Stimulated activated CD4-positive, alpha-beta T cell treated with anti-CD3 and anti-CD28 coated beads, Interleukin-4, amount 100 ng/mL, for 4 hours (primary cell): ENCODE data around the gene NECTIN2.
"Not testable (repeated sequence)": the region's sequence is repeated elsewhere in the genome, so short reads cannot be mapped to it uniquely, and the experiment has no call there.

Experiments used
- DNase-seq, 2 experiments: peaks; one replicate each; pipeline ENCODE4 v3.0.0-alpha.2; 2020

Gene NECTIN2

DNA sequence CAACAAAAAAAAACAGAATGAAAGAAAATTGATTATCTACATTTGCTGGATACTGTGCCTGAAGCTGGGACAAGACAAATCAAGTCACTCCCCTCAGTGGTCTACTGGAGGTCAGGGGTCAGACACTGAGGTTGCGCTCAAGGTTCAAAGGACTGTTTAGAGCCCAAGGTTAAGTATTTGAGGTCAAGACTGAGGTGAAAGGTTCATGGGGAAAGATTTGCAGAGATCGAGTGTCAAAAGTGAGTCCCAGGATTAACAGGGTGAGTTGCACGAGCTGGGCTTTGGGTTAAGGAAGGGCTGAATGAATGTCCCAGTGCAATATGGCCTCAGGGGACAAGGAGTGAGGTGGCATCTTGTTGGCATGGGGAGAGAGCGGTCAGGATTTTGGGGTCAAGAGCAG lies 41.6 kb downstream of the NECTIN2 start:
- DNase-seq: no peak

DNA sequence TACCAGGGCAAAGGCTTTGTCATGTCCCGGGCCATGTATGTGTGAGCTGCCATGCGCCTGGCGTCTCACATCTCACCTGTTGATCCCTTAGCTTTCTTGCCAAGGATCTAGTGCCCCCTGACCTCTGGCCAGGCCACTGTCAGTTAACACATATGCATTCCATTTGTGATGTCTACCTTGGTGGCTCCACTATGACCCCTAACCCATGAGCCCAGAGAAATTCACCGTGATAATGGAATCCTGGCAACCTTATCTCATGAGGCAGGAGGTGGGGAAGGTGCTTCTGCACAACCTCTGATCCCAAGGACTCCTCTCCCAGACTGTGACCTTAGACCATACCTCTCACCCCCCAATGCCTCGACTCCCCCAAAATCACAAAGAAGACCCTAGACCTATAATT lies 42.2 kb downstream of the NECTIN2 start:
- DNase-seq: not testable (repeated sequence)

DNA sequence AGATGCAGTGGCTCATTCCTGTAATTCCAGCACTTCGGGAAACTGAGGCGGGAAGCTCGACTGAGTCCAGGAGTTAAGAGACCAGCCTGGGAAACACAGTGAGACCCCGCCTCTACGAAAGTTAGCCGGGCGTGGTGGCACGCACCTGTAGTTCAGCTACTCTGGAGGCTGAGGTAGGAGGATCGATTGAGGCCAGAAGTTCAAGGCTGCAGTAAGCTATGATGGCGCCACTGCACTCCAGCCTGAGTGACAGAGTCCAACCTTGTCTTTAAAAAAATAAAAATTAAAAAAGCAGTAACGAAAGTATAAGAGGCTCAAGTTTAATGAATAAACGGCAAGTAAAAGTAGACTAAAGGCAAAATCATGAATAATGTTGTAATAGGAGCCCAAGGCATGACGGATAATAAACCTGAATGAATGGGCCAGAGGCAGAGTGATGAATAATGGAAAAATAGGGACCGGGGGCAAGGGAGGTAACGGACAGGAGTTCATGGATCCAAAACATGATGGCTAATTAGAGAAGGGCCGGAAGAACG lies 43.8 kb downstream of the NECTIN2 start:
- DNase-seq: no peak

DNA sequence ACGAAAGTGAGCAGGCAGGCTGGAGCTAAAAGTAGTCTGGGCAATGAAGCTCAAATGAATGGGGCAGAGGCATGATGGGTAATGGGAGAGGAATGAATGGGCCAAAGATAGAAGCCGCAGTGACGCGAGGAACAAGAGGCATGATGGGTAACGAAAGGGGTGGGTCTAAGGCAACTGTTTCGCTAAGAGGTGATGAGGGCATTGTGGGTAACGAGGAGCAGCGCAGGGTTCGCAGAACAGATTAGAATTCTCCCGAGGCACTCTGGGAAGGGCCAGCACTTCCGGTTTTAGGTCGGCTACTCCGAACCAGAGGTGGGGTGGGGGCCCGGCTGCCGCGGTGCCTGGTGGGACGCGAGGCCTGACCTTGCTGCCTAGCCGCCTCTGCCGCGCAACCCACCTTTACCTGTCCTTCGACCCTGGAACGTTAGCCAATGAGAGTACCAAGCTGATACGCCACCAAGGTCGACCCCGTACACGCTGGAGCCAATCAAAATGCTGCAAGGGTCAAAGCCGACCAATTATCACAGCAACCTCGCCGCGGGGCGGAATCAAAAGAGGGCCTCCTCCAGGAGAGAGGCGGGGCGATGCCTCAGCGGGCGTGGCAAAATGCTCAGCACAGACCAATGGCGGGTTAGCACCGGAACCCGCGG lies 44.4 kb downstream of the NECTIN2 start:
- peak; percentile 100 for DNase-seq

DNA sequence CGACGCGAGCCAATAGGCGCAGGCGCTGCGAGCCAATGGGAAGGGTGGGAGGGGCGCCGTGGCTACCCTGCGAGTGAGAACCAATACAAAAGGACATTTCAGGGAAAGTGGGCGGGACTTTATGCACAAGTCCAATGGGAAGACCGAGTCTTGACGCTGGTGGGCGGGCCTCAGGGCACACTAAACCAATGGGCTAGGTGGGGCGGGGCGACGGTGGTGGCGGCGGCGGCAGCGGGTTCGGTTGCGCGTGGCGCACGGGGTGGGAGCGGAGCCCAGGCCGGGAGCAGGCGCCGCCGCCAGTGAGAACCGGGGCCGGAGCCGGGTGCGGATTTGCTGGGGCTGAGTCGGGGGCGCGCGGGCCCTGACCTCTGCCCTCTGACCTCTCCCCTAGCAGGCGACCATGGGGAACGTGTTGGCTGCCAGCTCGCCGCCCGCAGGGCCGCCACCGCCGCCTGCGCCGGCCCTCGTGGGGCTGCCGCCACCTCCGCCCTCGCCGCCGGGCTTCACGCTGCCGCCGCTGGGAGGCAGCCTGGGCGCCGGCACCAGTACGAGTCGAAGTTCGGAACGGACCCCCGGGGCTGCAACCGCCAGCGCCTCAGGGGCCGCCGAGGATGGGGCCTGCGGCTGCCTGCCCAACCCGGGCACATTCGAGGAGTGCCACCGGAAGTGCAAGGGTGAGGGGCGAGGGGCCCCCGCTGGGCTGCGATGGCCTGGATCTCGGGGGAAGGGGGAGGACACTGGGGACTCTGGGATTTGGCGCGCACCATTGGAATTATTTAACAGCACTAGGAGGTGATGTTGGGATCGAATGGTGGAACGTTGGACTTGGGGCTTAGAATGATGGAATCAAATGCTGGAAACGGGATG lies 45.2 kb downstream of the NECTIN2 start, which contains the start of gene TOMM40:
Gene TOMM40 (plus strand): TSS at position 239 of the 867 bp plus-strand sequence. CDS start 162 bp downstream, at position 401.
- DNase-seq: peak in 1 of 2 experiments; percentile 27

DNA sequence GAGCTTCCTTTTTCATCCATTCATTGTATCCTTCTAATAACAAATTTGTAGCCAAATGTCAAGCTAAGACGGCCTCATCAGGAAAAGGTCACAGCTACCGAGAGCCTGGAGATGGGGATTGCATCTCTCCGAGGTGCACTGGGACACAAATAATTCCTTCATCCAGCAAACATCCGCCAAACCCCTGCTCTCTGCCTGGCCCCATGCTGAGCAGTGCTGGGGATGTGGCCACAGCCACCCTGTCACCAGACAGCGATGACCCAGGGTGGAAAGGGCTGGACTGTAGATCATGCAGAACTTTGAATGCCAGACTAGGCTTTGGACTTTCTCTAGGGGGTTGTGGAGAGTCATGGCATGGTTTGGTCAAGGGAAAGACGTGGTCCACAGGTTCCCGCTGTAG lies 46.8 kb downstream of the NECTIN2 start:
- DNase-seq: no peak

DNA sequence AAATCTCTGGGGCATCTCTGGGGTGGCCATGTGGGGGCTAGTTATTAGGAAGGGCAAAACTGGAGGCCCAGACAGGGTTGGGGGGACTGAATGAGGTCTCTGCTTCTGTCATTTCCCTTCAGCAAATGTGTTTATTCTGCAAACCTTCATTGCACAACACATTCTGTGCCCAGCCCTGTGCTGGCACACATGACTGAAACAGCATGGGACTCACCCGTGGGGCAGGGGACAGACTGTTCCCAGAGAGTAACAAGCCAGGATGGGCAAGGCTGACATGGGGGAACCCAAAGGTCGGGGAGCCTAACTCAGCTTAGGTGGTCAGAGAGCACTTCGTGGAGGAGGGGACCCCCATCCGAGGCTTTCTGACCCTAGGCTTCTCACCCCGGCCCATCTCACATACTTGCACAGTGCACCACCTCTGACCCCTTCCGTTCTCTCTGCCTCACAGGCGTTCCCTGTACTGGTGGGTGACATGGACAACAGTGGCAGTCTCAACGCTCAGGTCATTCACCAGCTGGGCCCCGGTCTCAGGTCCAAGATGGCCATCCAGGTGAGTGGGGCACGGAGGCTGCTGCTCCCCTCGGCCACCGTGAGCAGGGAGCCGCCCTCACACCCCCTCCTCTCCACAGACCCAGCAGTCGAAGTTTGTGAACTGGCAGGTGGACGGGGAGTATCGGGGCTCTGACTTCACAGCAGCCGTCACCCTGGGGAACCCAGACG lies 47.4 kb downstream of the NECTIN2 start:
- no peak for DNase-seq

DNA sequence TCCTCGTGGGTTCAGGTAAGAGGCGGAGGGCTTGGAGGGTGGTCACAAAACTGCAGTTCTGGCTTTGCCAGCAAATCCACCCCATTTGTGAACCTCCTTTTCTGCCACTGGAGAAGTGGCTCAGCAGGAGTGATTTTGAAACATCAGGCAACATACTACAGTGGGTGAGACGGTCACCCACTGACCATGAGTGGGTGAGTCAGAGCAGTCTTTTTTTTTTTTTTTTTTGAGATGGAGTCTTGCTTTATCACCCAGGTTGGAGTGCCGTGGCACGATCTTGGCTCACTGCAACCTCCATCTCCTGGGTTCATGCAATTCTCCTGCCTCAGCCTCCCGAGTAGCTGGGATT lies 47.9 kb downstream of the NECTIN2 start:
- DNase-seq: no peak

DNA sequence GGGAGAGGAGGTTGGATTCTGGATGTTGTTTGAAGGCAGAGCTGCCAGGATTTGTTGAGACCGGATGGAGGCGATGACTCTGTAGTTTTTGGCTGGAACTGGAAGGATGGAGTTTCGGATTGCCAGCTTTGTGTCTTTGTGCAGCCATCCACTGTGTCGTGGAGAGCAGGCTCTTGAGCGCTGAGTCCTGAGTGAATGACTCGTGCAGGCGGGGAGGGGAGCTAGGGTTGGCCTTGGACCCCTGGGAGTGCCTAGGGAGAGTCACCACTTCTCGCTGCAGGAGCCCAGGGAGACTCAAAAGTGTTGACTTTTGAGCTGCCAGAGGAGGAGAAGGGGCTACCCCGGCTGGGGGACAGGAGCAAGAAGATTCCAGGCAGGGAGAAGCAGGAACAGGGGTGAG lies 48.8 kb downstream of the NECTIN2 start:
- DNase-seq: no peak

DNA sequence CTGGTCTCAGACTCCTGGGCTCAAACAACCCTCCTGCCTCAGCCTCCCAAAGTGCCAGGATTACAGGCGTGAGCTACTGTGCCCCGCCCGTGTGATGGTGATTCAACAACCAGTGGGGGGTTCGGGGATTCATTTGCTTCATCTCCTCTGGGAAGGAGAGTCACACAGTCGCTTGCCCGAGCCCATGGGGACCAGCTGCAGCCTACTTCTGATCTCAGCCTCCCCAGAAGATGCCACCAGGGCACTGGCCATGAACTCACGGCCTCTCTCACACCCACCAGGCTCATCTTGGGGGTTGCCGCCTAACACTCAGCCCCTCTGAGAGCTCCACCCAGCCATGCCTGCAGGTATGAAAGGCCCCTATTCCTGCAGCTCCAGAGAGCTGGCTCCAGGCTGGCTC lies 51.7 kb downstream of the NECTIN2 start:
- no peak for DNase-seq

DNA sequence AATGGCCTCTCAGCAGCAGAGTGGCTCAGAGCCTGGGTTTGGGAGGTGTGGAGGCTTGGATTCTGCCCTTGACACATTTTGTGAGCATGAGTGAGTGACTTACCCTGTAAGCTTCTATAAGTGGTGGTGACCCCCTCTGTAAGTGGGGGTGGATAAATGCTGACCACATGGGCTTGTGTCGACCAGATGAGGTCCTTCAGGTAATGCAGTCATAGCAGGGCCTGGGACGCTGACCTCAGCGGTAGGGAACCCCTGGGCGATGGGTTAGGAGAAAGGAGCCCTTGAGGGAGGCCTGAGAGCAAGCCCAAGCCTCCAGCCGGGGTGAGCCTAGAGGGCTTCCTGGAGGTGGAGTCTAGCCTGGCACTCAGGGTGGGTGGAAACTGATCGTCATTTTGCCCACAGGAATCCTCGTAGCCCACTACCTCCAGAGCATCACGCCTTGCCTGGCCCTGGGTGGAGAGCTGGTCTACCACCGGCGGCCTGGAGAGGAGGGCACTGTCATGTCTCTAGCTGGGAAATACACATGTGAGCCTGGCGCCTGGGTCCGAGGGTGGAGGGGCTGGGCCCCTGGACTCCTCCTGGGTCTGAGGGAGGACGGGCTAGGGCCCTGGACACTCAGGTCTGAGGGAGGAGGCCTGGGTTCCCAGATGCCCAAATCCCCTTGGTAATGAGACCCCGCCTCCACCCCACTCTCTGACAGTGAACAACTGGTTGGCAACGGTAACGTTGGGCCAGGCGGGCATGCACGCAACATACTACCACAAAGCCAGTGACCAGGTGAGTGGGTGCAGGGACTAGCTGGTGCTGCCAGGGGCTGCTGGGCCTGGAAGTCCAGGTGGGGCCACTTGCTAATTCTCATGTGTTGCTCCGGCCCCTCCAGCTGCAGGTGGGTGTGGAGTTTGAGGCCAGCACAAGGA lies 54.5 kb downstream of the NECTIN2 start:
- no peak for DNase-seq

DNA sequence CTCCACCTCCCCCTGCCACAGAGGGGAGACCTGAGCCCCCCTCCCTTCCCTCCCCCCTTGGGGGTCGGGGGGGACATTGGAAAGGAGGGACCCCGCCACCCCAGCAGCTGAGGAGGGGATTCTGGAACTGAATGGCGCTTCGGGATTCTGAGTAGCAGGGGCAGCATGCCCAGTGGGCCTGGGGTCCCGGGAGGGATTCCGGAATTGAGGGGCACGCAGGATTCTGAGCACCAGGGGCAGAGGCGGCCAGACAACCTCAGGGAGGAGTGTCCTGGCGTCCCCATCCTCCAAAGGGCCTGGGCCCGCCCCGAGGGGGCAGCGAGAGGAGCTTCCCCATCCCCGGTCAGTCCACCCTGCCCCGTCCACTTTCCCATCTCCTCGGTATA lies 57.1 kb downstream of the NECTIN2 start:
- DNase-seq: no peak

DNA sequence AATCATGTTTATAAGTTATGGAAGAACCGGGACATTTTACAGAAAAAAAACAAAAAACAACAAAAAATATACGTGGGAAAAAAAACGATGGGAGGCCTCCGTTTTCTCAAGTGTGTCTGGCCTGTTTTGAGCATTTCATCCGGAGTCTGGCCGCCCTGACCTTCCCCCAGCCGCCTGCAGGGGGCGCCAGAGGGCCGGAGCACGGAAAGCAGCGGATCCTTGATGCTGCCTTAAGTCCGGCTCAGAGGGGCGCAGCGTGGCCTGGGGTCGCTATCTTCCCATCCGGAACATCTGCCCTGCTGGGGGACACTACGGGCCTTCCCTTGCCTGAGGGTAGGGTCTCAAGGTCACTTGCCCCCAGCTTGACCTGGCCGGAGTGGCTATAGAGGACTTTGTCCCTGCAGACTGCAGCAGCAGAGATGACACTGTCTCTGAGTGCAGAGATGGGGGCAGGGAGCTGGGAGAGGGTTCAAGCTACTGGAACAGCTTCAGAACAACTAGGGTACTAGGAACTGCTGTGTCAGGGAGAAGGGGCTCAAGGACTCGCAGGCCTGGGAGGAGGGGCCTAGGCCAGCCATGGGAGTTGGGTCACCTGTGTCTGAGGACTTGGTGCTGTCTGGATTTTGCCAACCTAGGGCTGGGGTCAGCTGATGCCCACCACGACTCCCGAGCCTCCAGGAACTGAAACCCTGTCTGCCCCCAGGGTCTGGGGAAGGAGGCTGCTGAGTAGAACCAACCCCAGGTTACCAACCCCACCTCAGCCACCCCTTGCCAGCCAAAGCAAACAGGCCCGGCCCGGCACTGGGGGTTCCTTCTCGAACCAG lies 57.7 kb downstream of the NECTIN2 start:
- DNase-seq: peak; percentile 54 to 77

DNA sequence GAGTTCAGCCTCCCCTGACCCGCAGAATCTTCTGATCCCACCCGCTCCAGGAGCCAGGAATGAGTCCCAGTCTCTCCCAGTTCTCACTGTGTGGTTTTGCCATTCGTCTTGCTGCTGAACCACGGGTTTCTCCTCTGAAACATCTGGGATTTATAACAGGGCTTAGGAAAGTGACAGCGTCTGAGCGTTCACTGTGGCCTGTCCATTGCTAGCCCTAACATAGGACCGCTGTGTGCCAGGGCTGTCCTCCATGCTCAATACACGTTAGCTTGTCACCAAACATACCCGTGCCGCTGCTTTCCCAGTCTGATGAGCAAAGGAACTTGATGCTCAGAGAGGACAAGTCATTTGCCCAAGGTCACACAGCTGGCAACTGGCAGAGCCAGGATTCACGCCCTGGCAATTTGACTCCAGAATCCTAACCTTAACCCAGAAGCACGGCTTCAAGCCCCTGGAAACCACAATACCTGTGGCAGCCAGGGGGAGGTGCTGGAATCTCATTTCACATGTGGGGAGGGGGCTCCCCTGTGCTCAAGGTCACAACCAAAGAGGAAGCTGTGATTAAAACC lies 58.4 kb downstream of the NECTIN2 start:
- DNase-seq: no peak

DNA sequence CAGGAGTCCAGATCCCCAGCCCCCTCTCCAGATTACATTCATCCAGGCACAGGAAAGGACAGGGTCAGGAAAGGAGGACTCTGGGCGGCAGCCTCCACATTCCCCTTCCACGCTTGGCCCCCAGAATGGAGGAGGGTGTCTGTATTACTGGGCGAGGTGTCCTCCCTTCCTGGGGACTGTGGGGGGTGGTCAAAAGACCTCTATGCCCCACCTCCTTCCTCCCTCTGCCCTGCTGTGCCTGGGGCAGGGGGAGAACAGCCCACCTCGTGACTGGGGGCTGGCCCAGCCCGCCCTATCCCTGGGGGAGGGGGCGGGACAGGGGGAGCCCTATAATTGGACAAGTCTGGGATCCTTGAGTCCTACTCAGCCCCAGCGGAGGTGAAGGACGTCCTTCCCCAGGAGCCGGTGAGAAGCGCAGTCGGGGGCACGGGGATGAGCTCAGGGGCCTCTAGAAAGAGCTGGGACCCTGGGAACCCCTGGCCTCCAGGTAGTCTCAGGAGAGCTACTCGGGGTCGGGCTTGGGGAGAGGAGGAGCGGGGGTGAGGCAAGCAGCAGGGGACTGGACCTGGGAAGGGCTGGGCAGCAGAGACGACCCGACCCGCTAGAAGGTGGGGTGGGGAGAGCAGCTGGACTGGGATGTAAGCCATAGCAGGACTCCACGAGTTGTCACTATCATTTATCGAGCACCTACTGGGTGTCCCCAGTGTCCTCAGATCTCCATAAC lies 59.5 kb downstream of the NECTIN2 start, which contains the start of gene APOE:
Gene APOE (plus strand): TSS at position 360 of the 724 bp plus-strand sequence. CDS start 829 bp downstream, outside the sequence.
- no peak for DNase-seq

DNA sequence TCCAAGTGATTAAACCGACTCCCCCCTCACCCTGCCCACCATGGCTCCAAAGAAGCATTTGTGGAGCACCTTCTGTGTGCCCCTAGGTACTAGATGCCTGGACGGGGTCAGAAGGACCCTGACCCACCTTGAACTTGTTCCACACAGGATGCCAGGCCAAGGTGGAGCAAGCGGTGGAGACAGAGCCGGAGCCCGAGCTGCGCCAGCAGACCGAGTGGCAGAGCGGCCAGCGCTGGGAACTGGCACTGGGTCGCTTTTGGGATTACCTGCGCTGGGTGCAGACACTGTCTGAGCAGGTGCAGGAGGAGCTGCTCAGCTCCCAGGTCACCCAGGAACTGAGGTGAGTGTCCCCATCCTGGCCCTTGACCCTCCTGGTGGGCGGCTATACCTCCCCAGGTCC lies 61.5 kb downstream of the NECTIN2 start:
- no peak for DNase-seq

DNA sequence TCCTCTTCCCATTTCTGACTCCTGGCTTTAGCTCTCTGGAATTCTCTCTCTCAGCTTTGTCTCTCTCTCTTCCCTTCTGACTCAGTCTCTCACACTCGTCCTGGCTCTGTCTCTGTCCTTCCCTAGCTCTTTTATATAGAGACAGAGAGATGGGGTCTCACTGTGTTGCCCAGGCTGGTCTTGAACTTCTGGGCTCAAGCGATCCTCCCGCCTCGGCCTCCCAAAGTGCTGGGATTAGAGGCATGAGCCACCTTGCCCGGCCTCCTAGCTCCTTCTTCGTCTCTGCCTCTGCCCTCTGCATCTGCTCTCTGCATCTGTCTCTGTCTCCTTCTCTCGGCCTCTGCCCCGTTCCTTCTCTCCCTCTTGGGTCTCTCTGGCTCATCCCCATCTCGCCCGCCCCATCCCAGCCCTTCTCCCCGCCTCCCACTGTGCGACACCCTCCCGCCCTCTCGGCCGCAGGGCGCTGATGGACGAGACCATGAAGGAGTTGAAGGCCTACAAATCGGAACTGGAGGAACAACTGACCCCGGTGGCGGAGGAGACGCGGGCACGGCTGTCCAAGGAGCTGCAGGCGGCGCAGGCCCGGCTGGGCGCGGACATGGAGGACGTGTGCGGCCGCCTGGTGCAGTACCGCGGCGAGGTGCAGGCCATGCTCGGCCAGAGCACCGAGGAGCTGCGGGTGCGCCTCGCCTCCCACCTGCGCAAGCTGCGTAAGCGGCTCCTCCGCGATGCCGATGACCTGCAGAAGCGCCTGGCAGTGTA lies 62.2 kb downstream of the NECTIN2 start:
- no peak for DNase-seq

DNA sequence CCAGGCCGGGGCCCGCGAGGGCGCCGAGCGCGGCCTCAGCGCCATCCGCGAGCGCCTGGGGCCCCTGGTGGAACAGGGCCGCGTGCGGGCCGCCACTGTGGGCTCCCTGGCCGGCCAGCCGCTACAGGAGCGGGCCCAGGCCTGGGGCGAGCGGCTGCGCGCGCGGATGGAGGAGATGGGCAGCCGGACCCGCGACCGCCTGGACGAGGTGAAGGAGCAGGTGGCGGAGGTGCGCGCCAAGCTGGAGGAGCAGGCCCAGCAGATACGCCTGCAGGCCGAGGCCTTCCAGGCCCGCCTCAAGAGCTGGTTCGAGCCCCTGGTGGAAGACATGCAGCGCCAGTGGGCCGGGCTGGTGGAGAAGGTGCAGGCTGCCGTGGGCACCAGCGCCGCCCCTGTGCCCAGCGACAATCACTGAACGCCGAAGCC lies 62.8 kb downstream of the NECTIN2 start:
- DNase-seq: no peak

DNA sequence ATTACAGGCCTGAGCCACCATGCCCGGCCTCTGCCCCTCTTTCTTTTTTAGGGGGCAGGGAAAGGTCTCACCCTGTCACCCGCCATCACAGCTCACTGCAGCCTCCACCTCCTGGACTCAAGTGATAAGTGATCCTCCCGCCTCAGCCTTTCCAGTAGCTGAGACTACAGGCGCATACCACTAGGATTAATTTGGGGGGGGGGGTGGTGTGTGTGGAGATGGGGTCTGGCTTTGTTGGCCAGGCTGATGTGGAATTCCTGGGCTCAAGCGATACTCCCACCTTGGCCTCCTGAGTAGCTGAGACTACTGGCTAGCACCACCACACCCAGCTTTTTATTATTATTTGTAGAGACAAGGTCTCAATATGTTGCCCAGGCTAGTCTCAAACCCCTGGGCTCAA lies 63.7 kb downstream of the NECTIN2 start:
- DNase-seq: no peak
